Measurements from ENCODE around the gene NCAPH2. TPM values are rescaled to one million over a fixed set of nuclear protein-coding genes. Genes with fewer than 3 reads are reported as not detected.

NCAPH2 gene
- total and polyA plus RNA-seq, 2 of the 13 experiments (the other 11 are each of a cell fraction or from before 2014, with no cell fraction given) = 28.1 to 64.4 TPM

- TF ChIP-seq TARDBP (CRISPR knock-in tag; IDR thresholded peaks at IDR 0.05) (peak; percentile 48; the same call in 1 of the 2 replicates), ZFP1 (CRISPR knock-in tag; IDR thresholded peaks at IDR 0.05) (no peak), KIAA2018 (CRISPR knock-in tag; IDR thresholded peaks at IDR 0.05; ENCODE audit: borderline replicate concordance) (no peak), ZNF781 (CRISPR knock-in tag; IDR thresholded peaks at IDR 0.05; ENCODE audit: borderline replicate concordance, not compliant biosample characterization) (no peak), ZNF597 (CRISPR knock-in tag; IDR thresholded peaks at IDR 0.05) (no peak), ZNF432 (CRISPR knock-in tag; IDR thresholded peaks at IDR 0.05; ENCODE audit: borderline replicate concordance) (no peak), ZBTB38 (CRISPR knock-in tag; IDR thresholded peaks at IDR 0.05) (peak; percentile 46; the same call in 1 of the 2 replicates), ZBED4 (CRISPR knock-in tag; IDR thresholded peaks at IDR 0.05; ENCODE audit: borderline replicate concordance) (peak; percentile 83; the same call in 1 of the 2 replicates), CTCF (CRISPR knock-in tag; IDR thresholded peaks at IDR 0.05) (no peak), YY1 (IDR thresholded peaks at IDR 0.05; ENCODE audit: insufficient read depth, insufficient replicate concordance, low read depth, low read length) (no peak)
These were observed 19.1 kb downstream of the NCAPH2 start (continued) for GRCh38 chr22:50526834-50527801.

Measured in HepG2 (cell line).